T-helper 2 cell treated with Interferon-gamma antibody and Interleukin-4, amounts not matched to agents 5 μg/mL and 100 μg/mL, for 36 hours (primary cell): Measurements from ENCODE around the gene OR2AK2.

ENCODE experiments used
- DNase-seq: peaks from one replicate; pipeline ENCODE4 v3.0.0; 2021; ENCODE audit warnings: low spot score
- H3K27ac Mint-ChIP-seq: one replicate; pipeline ENCODE4 v1.8.0; 2021; ENCODE audit warnings: mild to moderate bottlenecking, mixed read lengths
- H3K27me3 Mint-ChIP-seq: one replicate; pipeline ENCODE4 v1.8.0; 2021; ENCODE audit warnings: low read depth, mixed read lengths
- H3K36me3 Mint-ChIP-seq: one replicate; pipeline ENCODE4 v1.8.0; 2021; ENCODE audit warnings: low read depth, mixed read lengths
- H3K4me1 Mint-ChIP-seq: one replicate; pipeline ENCODE4 v1.8.0; 2021; ENCODE audit warnings: low read depth, mixed read lengths
- H3K4me3 Mint-ChIP-seq: one replicate; pipeline ENCODE4 v1.8.0; 2022; ENCODE audit warnings: mild to moderate bottlenecking, moderate library complexity, mixed read lengths
- H3K9me3 Mint-ChIP-seq: one replicate; pipeline ENCODE4 v1.8.0; 2021; ENCODE audit warnings: mixed read lengths

Gene OR2AK2

GRCh38 chr1:247992986-247993385, 28.0 kb downstream of the OR2AK2 start:
- Mint-ChIP-seq H3K36me3 (no peaks in the 10 kb centered on the region), H3K9me3 (no peaks in the 10 kb centered on the region), H3K4me3 (no peak overlapping the region), H3K27ac (no peak overlapping the region), H3K4me1 (no peaks in the 10 kb centered on the region), H3K27me3 (no peaks in the 10 kb centered on the region)
- DNase-seq, result no peak

GRCh38 chr1:247998811-247999210, 33.8 kb downstream of the OR2AK2 start:
- Mint-ChIP-seq H3K27ac (no peak overlapping the region), H3K9me3 (peaks cover 6% of the 10 kb centered on the region), H3K27me3 (no peaks in the 10 kb centered on the region), H3K4me1 (no peaks in the 10 kb centered on the region), H3K36me3 (no peaks in the 10 kb centered on the region), H3K4me3 (no peak overlapping the region)
- no peak for DNase-seq

GRCh38 chr1:248000169-248000568, 35.1 kb downstream of the OR2AK2 start:
- Mint-ChIP-seq H3K4me1 (no peaks in the 10 kb centered on the region), H3K36me3 (no peaks in the 10 kb centered on the region), H3K9me3 (peaks cover 6% of the 10 kb centered on the region)

GRCh38 chr1:248007778-248008177, 42.7 kb downstream of the OR2AK2 start:
- no peak for DNase-seq
- Mint-ChIP-seq H3K27me3 (no peaks in the 10 kb centered on the region), H3K4me1 (no peaks in the 10 kb centered on the region), H3K9me3 (peaks cover 27% of the 10 kb centered on the region), H3K27ac (no peak overlapping the region), H3K4me3 (no peak overlapping the region), H3K36me3 (no peaks in the 10 kb centered on the region)

More at GRCh38 chr1:248000169-248000568, 35.1 kb downstream of the OR2AK2 start:
- DNase-seq, result no peak
- Mint-ChIP-seq H3K4me3 (no peak overlapping the region), H3K27ac (no peak overlapping the region), H3K27me3 (no peaks in the 10 kb centered on the region)

- Mint-ChIP-seq H3K27ac (no peak overlapping the region), H3K36me3 (no peaks in the 10 kb centered on the region), H3K4me1 (no peaks in the 10 kb centered on the region), H3K4me3 (no peak overlapping the region), H3K27me3 (no peaks in the 10 kb centered on the region), H3K9me3 (peaks cover 21% of the 10 kb centered on the region)
- DNase-seq, result no peak
These were observed 44.6 kb downstream of the OR2AK2 start for GRCh38 chr1:248009681-248010080.

GRCh38 chr1:248013229-248013710, 48.2 kb downstream of the OR2AK2 start, which contains the start of gene OR2L5:
Gene OR2L5 (plus strand): TSS chr1:248013660. CDS start chr1:248021948, 8,288 bp downstream.
- no peak within 1 kb of the TSS for H3K27ac Mint-ChIP-seq

GRCh38 chr1:248015803-248016202, 50.8 kb downstream of the OR2AK2 start:
- Mint-ChIP-seq H3K36me3 (no peaks in the 10 kb centered on the region), H3K4me1 (no peaks in the 10 kb centered on the region), H3K4me3 (no peak overlapping the region), H3K27ac (no peak overlapping the region), H3K27me3 (no peaks in the 10 kb centered on the region), H3K9me3 (peaks cover 10% of the 10 kb centered on the region)
- DNase-seq, result no peak

More at GRCh38 chr1:248013229-248013710, 48.2 kb downstream of the OR2AK2 start, which contains the start of gene OR2L5:
- H3K36me3 Mint-ChIP-seq, result no peaks in the 10 kb centered on the region
- H3K4me3 Mint-ChIP-seq, result no peak within 1 kb of the TSS
- DNase-seq, result no peak
- no peaks in the 10 kb centered on the region for H3K27me3 Mint-ChIP-seq
- peaks cover 25% of the 10 kb centered on the region for H3K9me3 Mint-ChIP-seq
- H3K4me1 Mint-ChIP-seq, result no peaks in the 10 kb centered on the region
